ENCODE data around the gene CHD8.
"Not testable (repeated sequence)": the region's sequence is repeated elsewhere in the genome, so short reads cannot be mapped to it uniquely, and the experiment has no call there.

Gene CHD8

GRCh38 chr14:21431126-21431525 lies 24.8 kb downstream of the CHD8 start:
- no peak for DNase-seq

- no peak for DNase-seq
These were observed 27.0 kb downstream of the CHD8 start for GRCh38 chr14:21428930-21429329.

- DNase-seq: no peak
These were observed 29.2 kb downstream of the CHD8 start for GRCh38 chr14:21426692-21427091.

- DNase-seq: no peak
These were observed 36.4 kb downstream of the CHD8 start for GRCh38 chr14:21419528-21419927.

- no peak for DNase-seq
These were observed 40.6 kb downstream of the CHD8 start for GRCh38 chr14:21415329-21415728.

- DNase-seq: no peak
These were observed 41.7 kb downstream of the CHD8 start for GRCh38 chr14:21414137-21414631.

- DNase-seq: no peak
These were observed 47.8 kb downstream of the CHD8 start for GRCh38 chr14:21408147-21408546.

- DNase-seq: no peak
These were observed 49.7 kb downstream of the CHD8 start for GRCh38 chr14:21406213-21406612.

- no peak for DNase-seq
These were observed 50.8 kb downstream of the CHD8 start for GRCh38 chr14:21405097-21405496.

- DNase-seq: no peak
These were observed 56.5 kb downstream of the CHD8 start for GRCh38 chr14:21399311-21399870.

- no peak for DNase-seq
These were observed 57.0 kb downstream of the CHD8 start for GRCh38 chr14:21398901-21399300.

GRCh38 chr14:21395450-21395849 lies 60.5 kb downstream of the CHD8 start:
- DNase-seq: no peak

- no peak for DNase-seq
These were observed 70.6 kb downstream of the CHD8 start for GRCh38 chr14:21385188-21385904.

- no peak for DNase-seq
These were observed 71.5 kb downstream of the CHD8 start for GRCh38 chr14:21384494-21384851.

- peak; percentile 96 for DNase-seq
These were observed 72.0 kb downstream of the CHD8 start, which contains the start of gene SUPT16H for GRCh38 chr14:21383848-21384493. SUPT16H (minus strand) TSS chr14:21384019; CDS start chr14:21383927, 92 bp downstream.

GRCh38 chr14:21382886-21383847 lies 72.8 kb downstream of the CHD8 start:
- DNase-seq: peak; percentile 84

GRCh38 chr14:21382095-21382494 lies 73.8 kb downstream of the CHD8 start:
- no peak for DNase-seq

- DNase-seq: no peak
These were observed 76.6 kb downstream of the CHD8 start for GRCh38 chr14:21379338-21379737.

GRCh38 chr14:21373980-21374379 lies 81.9 kb downstream of the CHD8 start:
- DNase-seq: no peak

GRCh38 chr14:21372814-21373213 lies 83.1 kb downstream of the CHD8 start:
- DNase-seq: not testable (repeated sequence)

- no peak for DNase-seq
These were observed 85.8 kb downstream of the CHD8 start for GRCh38 chr14:21369949-21370679.

- no peak for DNase-seq
These were observed 88.3 kb downstream of the CHD8 start for GRCh38 chr14:21367582-21368144.

All from activated CD8-positive, alpha-beta memory T cell treated with anti-CD3 and anti-CD28 coated beads, Interleukin-2, amount 50 U/mL, for 48 hours (primary cell).